Esophagus squamous epithelium (tissue), 4 donors: ENCODE results near the gene PEX14.

Experiments used
- POLR2A ChIP-seq, 4 donors: fragments of 450-650 bp; IDR thresholded peaks; one replicate each; pipeline ENCODE4 v1.6.1; 2017; ENCODE audit warnings: antibody characterized with exemption in 4 of 4, mild to moderate bottlenecking in 4 of 4, moderate library complexity in 3 of 4
- TF ChIP-seq, protein P1 (sequence below), 6 experiments: fragments of 450-650 bp in 4 of 6; fragments of 200-600 bp in 2 of 6; sonication (generic) in 2 of 6; IDR thresholded peaks; one replicate each; pipeline ENCODE4 v1.5.1; 2016 to 2019; ENCODE audit warnings: antibody characterized with exemption in 6 of 6, mild to moderate bottlenecking in 4 of 6, moderate library complexity in 4 of 6

DNA sequence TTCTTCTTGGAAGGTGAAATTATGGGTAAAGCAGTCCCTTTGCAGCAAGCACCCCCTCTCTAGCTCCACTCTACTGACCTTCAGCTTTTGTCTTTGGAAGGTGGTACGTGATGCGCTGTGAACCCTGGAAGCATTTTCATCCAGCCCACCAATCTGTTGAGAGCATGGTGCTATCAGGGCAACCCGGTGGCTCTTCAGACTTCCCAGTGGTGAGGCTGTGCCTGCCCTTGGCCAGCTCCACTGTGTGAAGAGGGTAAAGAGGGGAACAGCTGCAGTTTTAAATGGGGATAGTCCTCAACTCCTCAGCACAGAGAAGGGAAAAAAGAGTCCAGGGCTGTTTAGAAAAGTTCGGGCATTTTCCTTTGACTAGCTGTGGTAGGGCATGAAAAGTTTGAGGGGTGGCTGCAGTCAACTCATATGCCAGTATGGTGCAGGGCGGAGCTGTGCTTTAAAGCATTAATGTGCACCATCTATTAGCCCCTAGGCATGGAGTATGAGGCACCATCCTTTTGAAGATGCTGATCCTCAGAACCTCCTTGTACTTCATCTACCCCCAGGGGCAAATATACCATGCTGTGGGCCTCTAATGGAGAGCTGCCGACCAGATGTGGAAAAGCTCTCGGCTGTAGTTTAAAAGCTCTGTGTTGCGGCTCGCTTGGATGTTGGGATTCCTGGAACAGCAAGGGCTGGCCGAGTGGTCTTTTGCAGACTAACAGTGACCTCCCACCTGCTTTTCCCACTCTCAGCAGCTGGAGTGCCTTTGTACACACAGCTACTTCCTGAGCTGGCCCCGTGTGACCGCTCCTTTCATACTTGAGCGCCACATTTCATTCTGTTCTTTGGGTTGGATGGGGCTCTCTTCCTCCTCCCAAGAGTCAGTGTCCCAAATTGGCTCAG, 123.0 kb downstream of the PEX14 start:
- TF ChIP-seq, protein P1, sequence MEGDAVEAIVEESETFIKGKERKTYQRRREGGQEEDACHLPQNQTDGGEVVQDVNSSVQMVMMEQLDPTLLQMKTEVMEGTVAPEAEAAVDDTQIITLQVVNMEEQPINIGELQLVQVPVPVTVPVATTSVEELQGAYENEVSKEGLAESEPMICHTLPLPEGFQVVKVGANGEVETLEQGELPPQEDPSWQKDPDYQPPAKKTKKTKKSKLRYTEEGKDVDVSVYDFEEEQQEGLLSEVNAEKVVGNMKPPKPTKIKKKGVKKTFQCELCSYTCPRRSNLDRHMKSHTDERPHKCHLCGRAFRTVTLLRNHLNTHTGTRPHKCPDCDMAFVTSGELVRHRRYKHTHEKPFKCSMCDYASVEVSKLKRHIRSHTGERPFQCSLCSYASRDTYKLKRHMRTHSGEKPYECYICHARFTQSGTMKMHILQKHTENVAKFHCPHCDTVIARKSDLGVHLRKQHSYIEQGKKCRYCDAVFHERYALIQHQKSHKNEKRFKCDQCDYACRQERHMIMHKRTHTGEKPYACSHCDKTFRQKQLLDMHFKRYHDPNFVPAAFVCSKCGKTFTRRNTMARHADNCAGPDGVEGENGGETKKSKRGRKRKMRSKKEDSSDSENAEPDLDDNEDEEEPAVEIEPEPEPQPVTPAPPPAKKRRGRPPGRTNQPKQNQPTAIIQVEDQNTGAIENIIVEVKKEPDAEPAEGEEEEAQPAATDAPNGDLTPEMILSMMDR (IDR thresholded peaks at IDR 0.05), result no peak
- TF ChIP-seq POLR2A (IDR thresholded peaks at IDR 0.05), result no peak
